HCT116 (cell line): Measurements from ENCODE around the gene RNU5D-1. TPM values are rescaled to one million over a fixed set of nuclear protein-coding genes. Genes with fewer than 3 reads are reported as not detected.

Experiments
- ATAC-seq: fragments of 200-7000 bp; cut with Tn5 transposase; 2 replicates; pipeline ENCODE4 v1.9.1; 2020; ENCODE audit warnings: mild to moderate bottlenecking, moderate library complexity
- BruUV-seq: library from RNA; stranded (reverse); fragments of 400-500 nt; replicated peaks from 2 replicates; lab custom pipeline; 2021; lab: Mats Ljungman, UMichigan
- CTCF ChIA-PET: fragments of 300-600 bp; sonication (Branson Sonifier 250); formaldehyde crosslinking; loops from one replicate; lab custom pipeline; 2021; ENCODE audit warnings: antibody characterized with exemption; lab: Charles Lee
- POLR2A ChIA-PET: fragments of 300-600, 350-600 bp; sonication (Branson Sonifier 250); formaldehyde crosslinking; loops from one replicate; lab custom pipeline; 2021; ENCODE audit warnings: antibody characterized with exemption; lab: Charles Lee
- RAD21 ChIA-PET, 2 experiments: fragments of 300-600 bp; sonication (Branson Sonifier 250); formaldehyde crosslinking; loops; one replicate each; lab custom pipeline; 2023; ENCODE audit warnings: low total read pairs in 2 of 2; ENCODE audit not compliant: uncharacterized antibody in 2 of 2, unreplicated experiment in 2 of 2, low non-redundant PET in 1 of 2; lab: Charles Lee
- DNase-seq: peaks from one replicate; pipeline ENCODE4 v3.0.0-alpha.2; 2010; ENCODE audit warnings: low read depth, low spot score
- H2AFZ ChIP-seq: fragments of 200-600 bp; shearing (Covaris generic), sonication (generic); 2 replicates; pipeline ENCODE4 v1.6.1; 2017; ENCODE audit warnings: low read depth, mixed run types, mixed read lengths, antibody characterized with exemption, low read length; ENCODE audit not compliant: poor library complexity, severe bottlenecking
- H3K27ac ChIP-seq: 2 replicates; pipeline ENCODE4 v1.5.1; 2012; ENCODE audit warnings: low read depth, low read length
- H3K27me3 ChIP-seq: fragments of 200-600 bp; sonication (generic); 2 replicates; pipeline ENCODE4 v1.6.1; 2016; ENCODE audit warnings: mixed run types, low read length, mixed read lengths; ENCODE audit not compliant: insufficient read depth
- H3K36me3 ChIP-seq, 2 experiments: fragments of 200-500 bp in 1 of 2; fragments of 200-600 bp in 1 of 2; sonication (Bioruptor generic) in 1 of 2; sonication (generic) in 1 of 2; 2 replicates each; pipeline versions ENCODE4 v1.5.1 to v1.6.1; 2014 to 2016; ENCODE audit warnings: low read length in 2 of 2, inconsistent platforms in 1 of 2, mixed read lengths in 1 of 2, mixed run types in 1 of 2; ENCODE audit not compliant: insufficient read depth in 2 of 2, control insufficient read depth in 1 of 2
- H3K4me1 ChIP-seq, 2 experiments: fragments of 200-600 bp in 1 of 2; sonication (generic) in 1 of 2; 2 replicates each; pipeline versions ENCODE4 v1.5.1 to v1.6.1; 2012 to 2017; ENCODE audit warnings: low read length in 2 of 2, inconsistent platforms in 1 of 2, mild to moderate bottlenecking in 1 of 2, mixed read lengths in 1 of 2, mixed run types in 1 of 2, moderate library complexity in 1 of 2; ENCODE audit not compliant: insufficient read depth in 2 of 2, control insufficient read depth in 1 of 2
- H3K4me2 ChIP-seq: fragments of 200-600 bp; sonication (generic); 2 replicates; pipeline ENCODE4 v1.6.1; 2017; ENCODE audit warnings: mixed run types, low read length, mixed read lengths
- H3K4me3 ChIP-seq, 2 experiments: fragments of 200-600 bp in 1 of 2; sonication (generic) in 1 of 2; replicated peaks in 1 of 2; 2 replicates each; pipeline ENCODE4 v1.5.1; 2011 to 2016; ENCODE audit warnings: low read length in 2 of 2, control low read depth in 1 of 2, low read depth in 1 of 2, mild to moderate bottlenecking in 1 of 2, mixed read lengths in 1 of 2, mixed run types in 1 of 2
- H3K79me2 ChIP-seq: fragments of 200-600 bp; sonication (generic); 2 replicates; pipeline ENCODE4 v1.6.1; 2017; ENCODE audit warnings: mild to moderate bottlenecking, mixed run types, low read length, moderate library complexity, mixed read lengths; ENCODE audit not compliant: insufficient read depth
- H3K9ac ChIP-seq: fragments of 200-600 bp; sonication (generic); 2 replicates; pipeline ENCODE4 v1.6.1; 2016; ENCODE audit warnings: low read length, mixed read lengths
- H3K9me2 ChIP-seq: fragments of 200-600 bp; sonication (generic), shearing (Covaris generic); 2 replicates; pipeline ENCODE4 v1.6.1; 2017; ENCODE audit warnings: mixed run types, mild to moderate bottlenecking, moderate library complexity; ENCODE audit not compliant: insufficient read depth
- H3K9me3 ChIP-seq, 2 experiments: fragments of 200-500 bp in 1 of 2; fragments of 200-600 bp in 1 of 2; sonication (Bioruptor generic) in 1 of 2; sonication (generic) in 1 of 2; 2 replicates each; pipeline ENCODE4 v1.6.1; 2014 to 2017; ENCODE audit warnings: low read length in 2 of 2, mixed read lengths in 2 of 2, inconsistent platforms in 1 of 2, low read depth in 1 of 2, mild to moderate bottlenecking in 1 of 2, mixed run types in 1 of 2, moderate library complexity in 1 of 2; ENCODE audit not compliant: control insufficient read depth in 1 of 2, insufficient read depth in 1 of 2
- H4K20me1 ChIP-seq: fragments of 200-600 bp; sonication (generic), shearing (Covaris generic); 2 replicates; pipeline ENCODE4 v1.6.1; 2017; ENCODE audit warnings: mixed run types, mild to moderate bottlenecking, moderate library complexity; ENCODE audit not compliant: insufficient read depth
- ATF3 ChIP-seq: IDR thresholded peaks from 2 replicates; pipeline ENCODE4 v1.6.1; 2012
- CBX3 ChIP-seq: IDR thresholded peaks from 2 replicates; pipeline ENCODE4 v1.6.1; 2012; ENCODE audit warnings: low read depth
- CEBPB ChIP-seq: IDR thresholded peaks from 2 replicates; pipeline ENCODE4 v1.6.1; 2012; ENCODE audit warnings: low read depth
- EGR1 ChIP-seq: IDR thresholded peaks from 2 replicates; pipeline ENCODE4 v1.6.1; 2012; ENCODE audit warnings: low read depth
- EZH2 ChIP-seq: fragments of 200-600 bp; sonication (generic); IDR thresholded peaks from 2 replicates; pipeline ENCODE4 v1.6.1; 2017; ENCODE audit warnings: antibody characterized with exemption, mixed run types
- EZH2phosphoT487 ChIP-seq: fragments of 200-600 bp; IDR thresholded peaks from 2 replicates; pipeline ENCODE4 v1.6.1; 2018; ENCODE audit warnings: antibody characterized with exemption, borderline replicate concordance
- FOSL1 ChIP-seq: IDR thresholded peaks from 2 replicates; pipeline ENCODE4 v1.6.1; 2012; ENCODE audit warnings: low read depth
- JUND ChIP-seq: IDR thresholded peaks from 2 replicates; pipeline ENCODE4 v1.6.1; 2012
- MAX ChIP-seq: IDR thresholded peaks from 2 replicates; pipeline ENCODE4 v1.6.1; 2012
- POLR2A ChIP-seq: IDR thresholded peaks from 2 replicates; pipeline ENCODE4 v1.7.0; 2011; ENCODE audit warnings: borderline replicate concordance; ENCODE audit not compliant: insufficient read depth, insufficient read length; ENCODE audit errors: extremely low read depth
- POLR2AphosphoS5 ChIP-seq: IDR thresholded peaks from 2 replicates; pipeline ENCODE4 v1.6.1; 2011; ENCODE audit warnings: mild to moderate bottlenecking, low read depth, low read length, moderate library complexity
- RAD21 ChIP-seq: IDR thresholded peaks from 2 replicates; pipeline ENCODE4 v1.6.1; 2012; ENCODE audit warnings: low read depth, mild to moderate bottlenecking
- SIN3A ChIP-seq: IDR thresholded peaks from 2 replicates; pipeline ENCODE4 v1.6.1; 2012; ENCODE audit warnings: low read depth
- SP1 ChIP-seq: IDR thresholded peaks from 2 replicates; pipeline ENCODE4 v1.6.1; 2012; ENCODE audit warnings: low read depth
- SRF ChIP-seq: IDR thresholded peaks from 2 replicates; pipeline ENCODE4 v1.6.1; 2012; ENCODE audit warnings: low read depth
- TCF7L2 ChIP-seq: IDR thresholded peaks from 2 replicates; pipeline ENCODE4 v1.7.0; 2011; ENCODE audit warnings: borderline replicate concordance, inconsistent platforms; ENCODE audit not compliant: insufficient read depth, insufficient read length; ENCODE audit errors: extremely low read depth
- ZFX ChIP-seq: fragments of 450-650 bp; IDR thresholded peaks from 2 replicates; pipeline ENCODE4 v1.6.1; 2017
- ZNF274 ChIP-seq: fragments of 200-500 bp; sonication (Bioruptor generic); IDR thresholded peaks from 2 replicates; pipeline ENCODE4 v1.6.1; 2014; ENCODE audit warnings: mild to moderate bottlenecking, low read depth, low read length, inconsistent platforms
- intact Hi-C: fragments of 100-400 bp; cut with micrococcal nuclease; formaldehyde crosslinking; loops from 2 replicates; pipeline ENCODE4 v1.10.0; 2022
- total RNA-seq: library from RNA; stranded (reverse); gene quantifications from one replicate; pipeline ENCODE4 v1.2.1, GENCODE V29; 2021; ENCODE audit not compliant: unreplicated experiment
- TF ChIP-seq, protein P1 (sequence below), 3 experiments: fragments of 200-600 bp in 1 of 3; sonication (generic) in 1 of 3; IDR thresholded peaks in 2 of 3; conservative IDR thresholded peaks in 1 of 3; 2 replicates each; pipeline ENCODE4 v1.5.1; 2012 to 2017; ENCODE audit warnings: low read depth in 2 of 3, low read length in 2 of 3, antibody characterized with exemption in 1 of 3, borderline replicate concordance in 1 of 3, control low read depth in 1 of 3, mild to moderate bottlenecking in 1 of 3, mixed read lengths in 1 of 3, mixed run types in 1 of 3, moderate library complexity in 1 of 3; ENCODE audit not compliant: insufficient read depth in 1 of 3

The RNU5D-1 gene
- total RNA-seq, 1 experiment from 2014 or later = not detected

- Histone ChIP-seq H3K27me3 (no peaks in the 10 kb centered on the region), H2AFZ (no peak overlapping the region), H3K4me3 (no peak overlapping the region), H3K79me2 (no peaks in the 10 kb centered on the region), H3K9ac (no peak overlapping the region), H3K36me3 (no peaks in the 10 kb centered on the region), H3K9me3 (no peaks in the 10 kb centered on the region), H4K20me1 (no peaks in the 10 kb centered on the region), H3K4me1 (peaks cover 17 to 48% of the 10 kb centered on the region in 2 experiments), H3K27ac (no peak overlapping the region; the same call in 1 of the 2 replicates), H3K4me2 (no peak overlapping the region), H3K9me2 (no peaks in the 10 kb centered on the region)
- BruUV-seq = no TSS peak
- POLR2A ChIA-PET = interaction anchor here (0.7 to 3.8 kb wide), 2 partner anchors 8 to 570 kb away, joined by 3 to 461 read pairs; partner anchors contain the start of gene RNU5D-1
- CTCF ChIA-PET = no interaction called here
- no peak for TF ChIP-seq EZH2phosphoT487
- no peak for TF ChIP-seq SRF
- TF ChIP-seq EGR1 = no peak
- TF ChIP-seq SIN3A = no peak
- TF ChIP-seq CBX3 = no peak
- TF ChIP-seq SP1 = no peak
- TF ChIP-seq EZH2 = no peak
- TF ChIP-seq POLR2AphosphoS5 = no peak
- no peak for TF ChIP-seq TCF7L2
- no peak for TF ChIP-seq MAX
- TF ChIP-seq RAD21 = no peak
- no peak for TF ChIP-seq ATF3
- TF ChIP-seq FOSL1 = no peak
- TF ChIP-seq ZFX = no peak
- TF ChIP-seq POLR2A = no peak
- TF ChIP-seq JUND = no peak
- TF ChIP-seq, protein P1, sequence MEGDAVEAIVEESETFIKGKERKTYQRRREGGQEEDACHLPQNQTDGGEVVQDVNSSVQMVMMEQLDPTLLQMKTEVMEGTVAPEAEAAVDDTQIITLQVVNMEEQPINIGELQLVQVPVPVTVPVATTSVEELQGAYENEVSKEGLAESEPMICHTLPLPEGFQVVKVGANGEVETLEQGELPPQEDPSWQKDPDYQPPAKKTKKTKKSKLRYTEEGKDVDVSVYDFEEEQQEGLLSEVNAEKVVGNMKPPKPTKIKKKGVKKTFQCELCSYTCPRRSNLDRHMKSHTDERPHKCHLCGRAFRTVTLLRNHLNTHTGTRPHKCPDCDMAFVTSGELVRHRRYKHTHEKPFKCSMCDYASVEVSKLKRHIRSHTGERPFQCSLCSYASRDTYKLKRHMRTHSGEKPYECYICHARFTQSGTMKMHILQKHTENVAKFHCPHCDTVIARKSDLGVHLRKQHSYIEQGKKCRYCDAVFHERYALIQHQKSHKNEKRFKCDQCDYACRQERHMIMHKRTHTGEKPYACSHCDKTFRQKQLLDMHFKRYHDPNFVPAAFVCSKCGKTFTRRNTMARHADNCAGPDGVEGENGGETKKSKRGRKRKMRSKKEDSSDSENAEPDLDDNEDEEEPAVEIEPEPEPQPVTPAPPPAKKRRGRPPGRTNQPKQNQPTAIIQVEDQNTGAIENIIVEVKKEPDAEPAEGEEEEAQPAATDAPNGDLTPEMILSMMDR (IDR thresholded peaks at IDR 0.05 in 2 of 3, conservative IDR thresholded peaks at IDR 0.05 in 1 of 3; ENCODE audit: borderline replicate concordance in 1 of 3, insufficient read depth in 1 of 3, low read depth in 2 of 3, low read length in 2 of 3) = no peak
- TF ChIP-seq CEBPB = no peak
- no peak for TF ChIP-seq ZNF274
- DNase-seq (no peak), ATAC-seq (no peak)
- intact Hi-C loops = no loop called here
- RAD21 ChIA-PET = no interaction called here
These were observed 7.3 kb downstream of the RNU5D-1 start for GRCh38 chr1:44723496-44724295.
